ENCODE data around the gene SORBS2. TPM values are rescaled to one million over a fixed set of nuclear protein-coding genes. Genes with fewer than 3 reads are reported as not detected.

Gene SORBS2
- total and polyA plus RNA-seq, 2 donors (not counting 3 experiments of a cell fraction or from before 2014, with no cell fraction given) = 69.8 to 82.5 TPM

GRCh38 chr4:185671496-185671895 is 140.5 kb downstream of the SORBS2 start:
- Histone ChIP-seq H3K4me2 (ENCODE audit: insufficient read depth, low read length) (no peak overlapping the region), H3K36me3 (ENCODE audit: control insufficient read depth in 2 of 2, extremely low read depth in 1 of 2, insufficient read depth in 2 of 2, low read length in 2 of 2) (peaks cover 0 to 3% of the 10 kb centered on the region in 2 experiments), H2AFZ (ENCODE audit: low read depth, low read length) (no peak overlapping the region), H3K9ac (replicated peaks; ENCODE audit: extremely low read depth, insufficient read depth, low read length) (no peak overlapping the region), H3K9me3 (replicated peaks; ENCODE audit: control insufficient read depth, insufficient read depth, low read length) (no peaks in the 10 kb centered on the region), H3K9me1 (replicated peaks; ENCODE audit: control insufficient read depth, extremely low read depth, insufficient read depth, low read length) (no peaks in the 10 kb centered on the region), H3K27me3 (ENCODE audit: control insufficient read depth in 2 of 2, insufficient read depth in 2 of 2, low read length in 2 of 2) (no peaks in the 10 kb centered on the region), H4K20me1 (replicated peaks; ENCODE audit: control insufficient read depth, extremely low read depth, insufficient read depth, low read length) (no peaks in the 10 kb centered on the region), H3K79me2 (ENCODE audit: control insufficient read depth, insufficient read depth, low read length) (no peaks in the 10 kb centered on the region), H3K4me3 (replicated peaks in 1 of 3; ENCODE audit: insufficient read depth in 1 of 3, low read depth in 1 of 3, low read length in 3 of 3) (no peak overlapping the region), H3K27ac (ENCODE audit: insufficient read depth, low read depth, low read length) (no peak overlapping the region), H3K4me1 (ENCODE audit: control insufficient read depth, extremely low read depth, insufficient read depth, low read length) (no peaks in the 10 kb centered on the region)
- BruUV-seq (replicated peaks) = no TSS peak
- CTCF ChIA-PET = interaction anchor here (1.1 kb wide), 1 partner anchor 350 kb away, joined by 4 read pairs; no protein-coding TSS in a partner anchor
- dilution Hi-C loops (cut with MboI; ENCODE audit: extremely low pct_ligation_motif_present, low sequenced_read_pairs) (no loop called here), intact Hi-C loops (cut with micrococcal nuclease) (no loop called here)
- DNase-seq (ENCODE audit: low read depth, low spot score) (no peak), FAIRE-seq (no peak)
- POLR2A ChIA-PET = no interaction called here
- TF ChIP-seq GATA2 (IDR thresholded peaks at IDR 0.05; ENCODE audit: insufficient read depth, insufficient read length, low read depth, low read length) (no peak), POLR2AphosphoS5 (IDR thresholded peaks at IDR 0.05; ENCODE audit: insufficient read depth, low read depth, low read length) (no peak), FOS (IDR thresholded peaks at IDR 0.05; ENCODE audit: borderline replicate concordance, insufficient read depth, low read length) (no peak), JUN (IDR thresholded peaks at IDR 0.05; ENCODE audit: borderline replicate concordance, insufficient read depth, insufficient read length, low read depth) (no peak), EZH2 (IDR thresholded peaks at IDR 0.05; ENCODE audit: borderline replicate concordance, low read depth, low read length, severe bottlenecking) (no peak), POLR2A (IDR thresholded peaks at IDR 0.05; ENCODE audit: low read depth, low read length) (no peak), MYC (IDR thresholded peaks at IDR 0.05; ENCODE audit: low read depth, low read length) (no peak)
- TF ChIP-seq, protein P1, sequence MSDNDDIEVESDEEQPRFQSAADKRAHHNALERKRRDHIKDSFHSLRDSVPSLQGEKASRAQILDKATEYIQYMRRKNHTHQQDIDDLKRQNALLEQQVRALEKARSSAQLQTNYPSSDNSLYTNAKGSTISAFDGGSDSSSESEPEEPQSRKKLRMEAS (IDR thresholded peaks at IDR 0.05; ENCODE audit: insufficient read depth, insufficient read length) = no peak
- TF ChIP-seq, protein P2, sequence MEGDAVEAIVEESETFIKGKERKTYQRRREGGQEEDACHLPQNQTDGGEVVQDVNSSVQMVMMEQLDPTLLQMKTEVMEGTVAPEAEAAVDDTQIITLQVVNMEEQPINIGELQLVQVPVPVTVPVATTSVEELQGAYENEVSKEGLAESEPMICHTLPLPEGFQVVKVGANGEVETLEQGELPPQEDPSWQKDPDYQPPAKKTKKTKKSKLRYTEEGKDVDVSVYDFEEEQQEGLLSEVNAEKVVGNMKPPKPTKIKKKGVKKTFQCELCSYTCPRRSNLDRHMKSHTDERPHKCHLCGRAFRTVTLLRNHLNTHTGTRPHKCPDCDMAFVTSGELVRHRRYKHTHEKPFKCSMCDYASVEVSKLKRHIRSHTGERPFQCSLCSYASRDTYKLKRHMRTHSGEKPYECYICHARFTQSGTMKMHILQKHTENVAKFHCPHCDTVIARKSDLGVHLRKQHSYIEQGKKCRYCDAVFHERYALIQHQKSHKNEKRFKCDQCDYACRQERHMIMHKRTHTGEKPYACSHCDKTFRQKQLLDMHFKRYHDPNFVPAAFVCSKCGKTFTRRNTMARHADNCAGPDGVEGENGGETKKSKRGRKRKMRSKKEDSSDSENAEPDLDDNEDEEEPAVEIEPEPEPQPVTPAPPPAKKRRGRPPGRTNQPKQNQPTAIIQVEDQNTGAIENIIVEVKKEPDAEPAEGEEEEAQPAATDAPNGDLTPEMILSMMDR (IDR thresholded peaks at IDR 0.05; ENCODE audit: extremely low read depth in 1 of 2, insufficient read depth in 1 of 2, low read depth in 1 of 2, low read length in 2 of 2) = no peak

All from endothelial cell of umbilical vein (primary cell).